Vagina (tissue), 2 donors: ENCODE measurements around the gene MAGEA8. TPM values are rescaled to one million over a fixed set of nuclear protein-coding genes. Genes with fewer than 3 reads are reported as not detected.
"Not testable (repeated sequence)": the region's sequence is repeated elsewhere in the genome, so short reads cannot be mapped to it uniquely, and the experiment has no call there.

Source experiments
- DNase-seq, 2 donors: peaks; one replicate each; pipeline ENCODE4 v3.0.0-alpha.2; 2017; ENCODE audit errors: extremely low spot score in 2 of 2
- H3K27ac ChIP-seq: fragments of 200-600 bp; sonication (generic); one replicate; pipeline ENCODE4 v1.5.1; 2019
- H3K27me3 ChIP-seq: fragments of 200-600 bp; sonication (generic); one replicate; pipeline ENCODE4 v1.5.1; 2019
- H3K36me3 ChIP-seq, 2 donors: fragments of 200-600 bp; sonication (generic); one replicate each; pipeline ENCODE4 v1.5.1; 2017 to 2019
- H3K4me1 ChIP-seq: fragments of 200-600 bp; sonication (generic); one replicate; pipeline ENCODE4 v1.5.1; 2019
- H3K4me3 ChIP-seq, 2 donors: fragments of 200-600 bp; sonication (generic); 1 replicate in 1 of 2; 2 replicates in 1 of 2; pipeline ENCODE4 v1.5.1; 2016 to 2019
- H3K9me3 ChIP-seq: fragments of 200-600 bp; sonication (generic); one replicate; pipeline ENCODE4 v1.5.1; 2019
- POLR2A ChIP-seq, 2 donors: fragments of 450-650 bp; IDR thresholded peaks; one replicate each; pipeline ENCODE4 v1.6.1; 2017; ENCODE audit warnings: antibody characterized with exemption in 2 of 2, mild to moderate bottlenecking in 2 of 2, moderate library complexity in 2 of 2
- POLR2AphosphoS5 ChIP-seq, 2 donors: sonication (generic); formaldehyde crosslinking; IDR thresholded peaks; one replicate each; pipeline ENCODE4 v1.9.0; 2017; ENCODE audit warnings: antibody characterized with exemption in 2 of 2, mild to moderate bottlenecking in 2 of 2, low read depth in 1 of 2; ENCODE audit not compliant: insufficient read depth in 1 of 2
- intact Hi-C: fragments of 100-400 bp; cut with DNase I; formaldehyde crosslinking; loops from one replicate; pipeline ENCODE4 v1.15.1; 2023
- total RNA-seq: library from RNA; depleted of rRNA; stranded (reverse); fragments of >200 nt; gene quantifications from one replicate; pipeline ENCODE4 v1.2.3, GENCODE V29; 2016
- TF ChIP-seq, protein P1 (sequence below), 3 experiments: fragments of 450-650 bp in 2 of 3; fragments of 200-600 bp in 1 of 3; sonication (generic) in 1 of 3; IDR thresholded peaks; one replicate each; pipeline ENCODE4 v1.5.1; 2017 to 2019; ENCODE audit warnings: antibody characterized with exemption in 3 of 3, mild to moderate bottlenecking in 2 of 3, moderate library complexity in 2 of 3

MAGEA8 gene
- total RNA-seq, 1 donor from 2014 or later, result not detected

DNA sequence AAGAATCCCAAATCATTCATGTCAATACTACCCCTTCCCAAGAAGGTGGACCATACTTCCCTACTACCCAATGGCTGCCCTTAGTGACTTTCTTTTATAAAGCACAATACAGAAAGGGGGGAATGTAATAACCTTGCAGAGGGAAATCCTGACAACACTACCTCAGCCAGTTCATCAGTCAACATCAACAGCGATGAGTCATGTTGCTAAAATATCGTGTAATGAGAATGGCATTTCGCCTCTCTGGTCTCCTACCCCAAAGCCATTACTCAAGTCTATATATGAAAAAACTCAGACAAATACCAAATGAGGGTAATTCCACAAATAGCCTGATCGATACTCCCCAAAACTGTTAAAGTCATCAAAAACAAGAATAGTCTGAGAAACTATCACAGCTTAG is 3.3 kb upstream of the MAGEA8 start:
- Histone ChIP-seq H3K4me1 (no peaks in the 10 kb centered on the region), H3K4me3 (no peak overlapping the region), H3K36me3 (no peaks in the 10 kb centered on the region), H3K27me3 (no peaks in the 10 kb centered on the region), H3K27ac (no peak overlapping the region), H3K9me3 (no peaks in the 10 kb centered on the region)
- TF ChIP-seq POLR2A (IDR thresholded peaks at IDR 0.05) (no peak), POLR2AphosphoS5 (IDR thresholded peaks at IDR 0.05; ENCODE audit: insufficient read depth in 1 of 2, low read depth in 1 of 2) (no peak)
- TF ChIP-seq, protein P1, sequence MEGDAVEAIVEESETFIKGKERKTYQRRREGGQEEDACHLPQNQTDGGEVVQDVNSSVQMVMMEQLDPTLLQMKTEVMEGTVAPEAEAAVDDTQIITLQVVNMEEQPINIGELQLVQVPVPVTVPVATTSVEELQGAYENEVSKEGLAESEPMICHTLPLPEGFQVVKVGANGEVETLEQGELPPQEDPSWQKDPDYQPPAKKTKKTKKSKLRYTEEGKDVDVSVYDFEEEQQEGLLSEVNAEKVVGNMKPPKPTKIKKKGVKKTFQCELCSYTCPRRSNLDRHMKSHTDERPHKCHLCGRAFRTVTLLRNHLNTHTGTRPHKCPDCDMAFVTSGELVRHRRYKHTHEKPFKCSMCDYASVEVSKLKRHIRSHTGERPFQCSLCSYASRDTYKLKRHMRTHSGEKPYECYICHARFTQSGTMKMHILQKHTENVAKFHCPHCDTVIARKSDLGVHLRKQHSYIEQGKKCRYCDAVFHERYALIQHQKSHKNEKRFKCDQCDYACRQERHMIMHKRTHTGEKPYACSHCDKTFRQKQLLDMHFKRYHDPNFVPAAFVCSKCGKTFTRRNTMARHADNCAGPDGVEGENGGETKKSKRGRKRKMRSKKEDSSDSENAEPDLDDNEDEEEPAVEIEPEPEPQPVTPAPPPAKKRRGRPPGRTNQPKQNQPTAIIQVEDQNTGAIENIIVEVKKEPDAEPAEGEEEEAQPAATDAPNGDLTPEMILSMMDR (IDR thresholded peaks at IDR 0.05), result no peak
- intact Hi-C loops, result no loop called here
- no peak for DNase-seq

DNA sequence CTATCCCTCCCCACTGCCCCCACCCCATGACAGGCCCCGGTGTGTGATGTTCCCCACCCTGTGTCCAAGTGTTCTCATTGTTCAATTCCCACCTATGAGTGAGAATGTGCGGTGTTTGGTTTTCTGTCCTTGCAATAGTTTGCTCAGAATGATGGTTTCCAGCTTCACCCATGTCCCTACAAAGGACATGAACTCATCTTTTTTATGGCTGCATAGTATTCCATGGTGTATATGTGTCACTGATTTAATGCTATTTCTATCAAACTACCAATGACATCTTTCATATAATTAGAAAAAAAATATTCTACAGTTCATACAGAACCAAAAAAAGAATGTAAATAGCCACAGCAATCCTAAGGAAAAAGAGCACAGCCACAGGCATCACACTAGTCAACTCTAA is 9.8 kb downstream of the MAGEA8 start:
- H3K27me3 ChIP-seq, intact Hi-C loops, H3K4me1 ChIP-seq, H3K36me3 ChIP-seq, H3K27ac ChIP-seq, H3K9me3 ChIP-seq, H3K4me3 ChIP-seq, DNase-seq: not testable (repeated sequence)

DNA sequence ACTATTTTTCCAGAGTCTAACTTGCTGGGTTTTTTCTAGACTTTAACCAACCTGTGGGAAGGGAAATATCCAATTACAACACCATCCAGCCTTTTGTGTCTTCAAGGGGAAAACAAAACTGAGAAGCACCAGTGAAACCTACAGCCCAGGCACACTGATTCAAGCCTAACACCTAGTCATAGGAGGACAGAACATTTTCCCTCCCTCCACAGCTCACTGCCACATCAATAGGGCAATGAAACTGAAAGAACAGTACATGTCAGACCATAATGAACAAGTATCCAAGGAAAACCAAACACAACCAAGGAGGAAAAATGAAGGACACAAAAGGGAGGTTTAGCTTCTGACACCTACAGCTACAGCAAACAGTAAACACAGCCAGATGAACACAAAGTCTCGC is 17.6 kb downstream of the MAGEA8 start:
- Histone ChIP-seq H3K27me3 (no peaks in the 10 kb centered on the region), H3K4me3 (no peak overlapping the region), H3K27ac (no peak overlapping the region), H3K9me3 (no peaks in the 10 kb centered on the region), H3K36me3 (no peaks in the 10 kb centered on the region), H3K4me1 (no peaks in the 10 kb centered on the region)
- TF ChIP-seq POLR2A (IDR thresholded peaks at IDR 0.05), result no peak
- TF ChIP-seq, protein P1 (IDR thresholded peaks at IDR 0.05), result no peak
- no peak for TF ChIP-seq POLR2AphosphoS5 (IDR thresholded peaks at IDR 0.05; ENCODE audit: insufficient read depth in 1 of 2, low read depth in 1 of 2)
- DNase-seq, result no peak
- intact Hi-C loops, result no loop called here

DNA sequence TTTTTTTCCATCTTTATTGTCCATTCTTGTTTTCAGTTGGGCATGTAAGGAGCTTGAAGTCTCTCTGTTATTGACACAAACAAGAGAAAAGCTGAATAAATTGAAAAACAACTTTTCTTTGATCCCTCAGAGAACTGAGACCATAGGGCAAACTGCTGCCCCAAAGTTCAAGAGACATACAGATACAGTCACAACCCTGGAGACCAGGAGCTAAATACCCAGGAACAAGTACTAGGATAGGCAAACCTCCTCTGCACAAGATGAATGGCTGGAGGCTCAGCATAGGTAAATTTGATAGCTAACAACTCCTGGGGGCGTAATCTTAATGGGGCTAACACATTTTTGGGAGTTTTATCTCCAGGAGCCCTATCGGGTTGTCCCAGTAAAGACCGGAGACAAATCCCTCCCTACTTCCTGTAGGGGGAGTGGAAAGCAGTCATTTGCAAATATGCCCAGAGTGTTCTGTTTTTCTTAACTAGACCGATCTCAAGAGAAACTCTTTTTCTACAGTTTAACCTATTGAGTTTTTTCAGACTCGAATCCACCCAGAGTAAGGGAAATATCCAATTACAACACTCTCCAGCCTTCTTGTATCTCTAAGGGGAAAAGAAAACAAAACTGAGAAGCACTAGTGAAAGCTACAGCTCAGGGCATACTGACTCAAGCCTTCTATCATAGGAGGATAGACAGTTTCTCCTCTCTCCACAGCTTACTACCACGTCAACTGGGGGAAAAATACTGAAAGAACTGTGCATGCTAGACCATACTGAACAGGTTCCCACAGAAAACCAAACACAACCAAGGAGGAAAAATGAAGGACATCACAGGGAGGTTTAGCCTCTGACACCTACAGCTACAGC is 23.1 kb downstream of the MAGEA8 start:
- H3K36me3 ChIP-seq, result no peaks in the 10 kb centered on the region
- H3K4me3 ChIP-seq, result no peak overlapping the region
- no peaks in the 10 kb centered on the region for H3K9me3 ChIP-seq
- no peak for DNase-seq
- no peaks in the 10 kb centered on the region for H3K4me1 ChIP-seq
- H3K27me3 ChIP-seq, result no peaks in the 10 kb centered on the region
- no peak overlapping the region for H3K27ac ChIP-seq
- TF ChIP-seq, protein P1 (IDR thresholded peaks at IDR 0.05), result no peak
- TF ChIP-seq POLR2A (IDR thresholded peaks at IDR 0.05), result no peak
- TF ChIP-seq POLR2AphosphoS5 (IDR thresholded peaks at IDR 0.05; ENCODE audit: insufficient read depth in 1 of 2, low read depth in 1 of 2), result no peak
- intact Hi-C loops, result no loop called here

DNA sequence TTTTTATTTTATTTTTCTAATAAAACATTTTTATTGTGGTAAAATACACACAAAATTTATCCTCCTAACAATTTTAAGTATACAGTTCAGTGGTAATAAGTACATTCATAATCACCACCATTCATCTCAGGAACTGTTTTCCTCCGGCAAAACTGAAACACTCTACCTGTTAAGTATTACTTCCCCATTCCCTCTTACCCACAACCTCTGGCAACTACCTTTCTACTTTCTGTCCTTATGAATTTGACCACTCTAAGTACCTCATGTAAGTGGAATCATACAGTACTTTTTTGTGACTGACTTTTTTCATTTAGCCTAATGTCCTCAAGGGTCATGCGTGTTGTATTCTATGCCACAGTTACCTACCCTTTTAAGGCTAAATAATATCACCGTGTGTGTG is 27.3 kb downstream of the MAGEA8 start:
- Histone ChIP-seq H3K4me3 (no peak overlapping the region), H3K4me1 (no peaks in the 10 kb centered on the region), H3K9me3 (no peaks in the 10 kb centered on the region), H3K36me3 (no peaks in the 10 kb centered on the region), H3K27ac (no peak overlapping the region), H3K27me3 (no peaks in the 10 kb centered on the region)
- intact Hi-C loops, result no loop called here
- no peak for DNase-seq
- TF ChIP-seq, protein P1 (IDR thresholded peaks at IDR 0.05), result no peak
- TF ChIP-seq POLR2AphosphoS5 (IDR thresholded peaks at IDR 0.05; ENCODE audit: insufficient read depth in 1 of 2, low read depth in 1 of 2) (no peak), POLR2A (IDR thresholded peaks at IDR 0.05) (no peak)
